Caco-2 (cell line): ENCODE results near the gene DNAJB13. TPM values are rescaled to one million over a fixed set of nuclear protein-coding genes. Genes with fewer than 3 reads are reported as not detected.
A peak's percentile ranks its signal among the peaks of the same experiment; 100 is the strongest.

Experiments
- BruUV-seq: library from RNA; stranded (reverse); fragments of 400-500 nt; replicated peaks from 2 replicates; lab custom pipeline; 2021; lab: Mats Ljungman, UMichigan
- CTCF ChIA-PET: fragments of 300-600 bp; sonication (Branson Sonifier 250); formaldehyde crosslinking; loops from one replicate; lab custom pipeline; 2022; ENCODE audit warnings: antibody characterized with exemption; lab: Charles Lee
- POLR2A ChIA-PET: fragments of 300-600 bp; sonication (Branson Sonifier 250); formaldehyde crosslinking; loops from one replicate; lab custom pipeline; 2022; ENCODE audit warnings: antibody characterized with exemption; lab: Charles Lee
- DNase-seq, 2 experiments: peaks; one replicate each; pipeline versions ENCODE4 v3.0.0 to v3.0.0-alpha.2; 2020 to 2022
- H3K27me3 ChIP-seq: replicated peaks from 2 replicates; pipeline ENCODE4 v1.6.0; 2011; ENCODE audit warnings: low read length; ENCODE audit not compliant: control insufficient read depth, insufficient read depth
- H3K36me3 ChIP-seq: 2 replicates; pipeline ENCODE4 v1.5.1; 2011; ENCODE audit warnings: low read length; ENCODE audit not compliant: control insufficient read depth, insufficient read depth
- H3K4me1 ChIP-seq: fragments of 250-450 bp; sonication (Bioruptor Pico); 2 replicates; pipeline ENCODE4 v1.5.1; 2020; ENCODE audit warnings: mild to moderate bottlenecking
- H3K4me3 ChIP-seq: 2 replicates; pipeline ENCODE4 v1.5.1; 2011; ENCODE audit warnings: low read depth, mild to moderate bottlenecking, control low read depth, low read length
- H3K9me3 ChIP-seq: fragments of 250-450 bp; sonication (Bioruptor Pico); 2 replicates; pipeline ENCODE4 v1.5.1; 2020; ENCODE audit warnings: mild to moderate bottlenecking, moderate library complexity
- H3K27ac Mint-ChIP-seq: one replicate; pipeline ENCODE4 v1.8.0; 2022; ENCODE audit warnings: mixed read lengths; ENCODE audit not compliant: unreplicated experiment
- H3K27me3 Mint-ChIP-seq: one replicate; pipeline ENCODE4 v1.8.0; 2022; ENCODE audit warnings: mixed read lengths; ENCODE audit not compliant: insufficient read depth, unreplicated experiment
- H3K36me3 Mint-ChIP-seq: one replicate; pipeline ENCODE4 v1.8.0; 2022; ENCODE audit warnings: mild to moderate bottlenecking, mixed read lengths; ENCODE audit not compliant: insufficient read depth, unreplicated experiment
- H3K4me1 Mint-ChIP-seq: one replicate; pipeline ENCODE4 v1.8.0; 2022; ENCODE audit warnings: low read depth, mixed read lengths; ENCODE audit not compliant: unreplicated experiment
- H3K4me3 Mint-ChIP-seq: one replicate; pipeline ENCODE4 v1.8.0; 2022; ENCODE audit warnings: mild to moderate bottlenecking, moderate library complexity, mixed read lengths; ENCODE audit not compliant: unreplicated experiment
- H3K9me3 Mint-ChIP-seq: one replicate; pipeline ENCODE4 v1.8.0; 2022; ENCODE audit warnings: mixed read lengths; ENCODE audit not compliant: unreplicated experiment
- intact Hi-C: fragments of 100-400 bp; cut with micrococcal nuclease; formaldehyde crosslinking; loops from one replicate; pipeline ENCODE4 v1.10.0; 2022; ENCODE audit not compliant: unreplicated experiment
- total RNA-seq: library from RNA; stranded (reverse); gene quantifications from 2 replicates; pipeline ENCODE4 v1.2.3, GENCODE V29; 2022
- TF ChIP-seq, protein P1 (sequence below), 2 experiments: fragments of 200-600 bp in 1 of 2; IDR thresholded peaks; 1 replicate in 1 of 2; 2 replicates in 1 of 2; pipeline versions ENCODE4 v1.5.1 to v1.8.0; 2011 to 2022; ENCODE audit warnings: antibody characterized with exemption in 1 of 2, control low read depth in 1 of 2, inconsistent platforms in 1 of 2, low read depth in 1 of 2, low read length in 1 of 2, mild to moderate bottlenecking in 1 of 2, moderate library complexity in 1 of 2; ENCODE audit not compliant: insufficient read depth in 1 of 2, severe bottlenecking in 1 of 2, unreplicated experiment in 1 of 2

Gene DNAJB13
- total RNA-seq, 1 experiment from 2014 or later: 0.52 TPM

- H3K4me3 ChIP-seq: no peak overlapping the region
- H3K27me3 ChIP-seq: no peaks in the 10 kb centered on the region
- intact Hi-C loops: no loop called here
- Mint-ChIP-seq H3K27ac (no peak overlapping the region), H3K27me3 (no peaks in the 10 kb centered on the region), H3K9me3 (no peaks in the 10 kb centered on the region), H3K4me3 (no peak overlapping the region), H3K36me3 (peaks cover 38% of the 10 kb centered on the region), H3K4me1 (no peaks in the 10 kb centered on the region)
- BruUV-seq: no TSS peak
- no peaks in the 10 kb centered on the region for H3K4me1 ChIP-seq
- no peaks in the 10 kb centered on the region for H3K9me3 ChIP-seq
- ChIA-PET CTCF (no interaction called here), POLR2A (interaction anchor here (0.6 to 0.7 kb wide), 2 partner anchors 9 to 19 kb away, joined by 3 read pairs; no protein-coding TSS in a partner anchor)
- DNase-seq: peak in 1 of 2 experiments; percentile 25
- TF ChIP-seq, protein P1, sequence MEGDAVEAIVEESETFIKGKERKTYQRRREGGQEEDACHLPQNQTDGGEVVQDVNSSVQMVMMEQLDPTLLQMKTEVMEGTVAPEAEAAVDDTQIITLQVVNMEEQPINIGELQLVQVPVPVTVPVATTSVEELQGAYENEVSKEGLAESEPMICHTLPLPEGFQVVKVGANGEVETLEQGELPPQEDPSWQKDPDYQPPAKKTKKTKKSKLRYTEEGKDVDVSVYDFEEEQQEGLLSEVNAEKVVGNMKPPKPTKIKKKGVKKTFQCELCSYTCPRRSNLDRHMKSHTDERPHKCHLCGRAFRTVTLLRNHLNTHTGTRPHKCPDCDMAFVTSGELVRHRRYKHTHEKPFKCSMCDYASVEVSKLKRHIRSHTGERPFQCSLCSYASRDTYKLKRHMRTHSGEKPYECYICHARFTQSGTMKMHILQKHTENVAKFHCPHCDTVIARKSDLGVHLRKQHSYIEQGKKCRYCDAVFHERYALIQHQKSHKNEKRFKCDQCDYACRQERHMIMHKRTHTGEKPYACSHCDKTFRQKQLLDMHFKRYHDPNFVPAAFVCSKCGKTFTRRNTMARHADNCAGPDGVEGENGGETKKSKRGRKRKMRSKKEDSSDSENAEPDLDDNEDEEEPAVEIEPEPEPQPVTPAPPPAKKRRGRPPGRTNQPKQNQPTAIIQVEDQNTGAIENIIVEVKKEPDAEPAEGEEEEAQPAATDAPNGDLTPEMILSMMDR (IDR thresholded peaks at IDR 0.05; ENCODE audit: insufficient read depth in 1 of 2, low read depth in 1 of 2, low read length in 1 of 2, severe bottlenecking in 1 of 2, unreplicated experiment in 1 of 2): no peak
- H3K36me3 ChIP-seq: peaks cover 13% of the 10 kb centered on the region
Observed at GRCh38 chr11:73974604-73975478, 24.0 kb downstream of the DNAJB13 start.

GRCh38 chr11:73975479-73975757 is 24.6 kb downstream of the DNAJB13 start:
- POLR2A ChIA-PET: no interaction called here
- Mint-ChIP-seq H3K27ac (no peak overlapping the region), H3K4me3 (no peak overlapping the region), H3K27me3 (no peaks in the 10 kb centered on the region), H3K4me1 (no peaks in the 10 kb centered on the region), H3K36me3 (peaks cover 43% of the 10 kb centered on the region), H3K9me3 (no peaks in the 10 kb centered on the region)
- Histone ChIP-seq H3K36me3 (peaks cover 18% of the 10 kb centered on the region), H3K27me3 (no peaks in the 10 kb centered on the region), H3K9me3 (no peaks in the 10 kb centered on the region), H3K4me1 (no peaks in the 10 kb centered on the region), H3K4me3 (no peak overlapping the region)
- TF ChIP-seq, protein P1 (IDR thresholded peaks at IDR 0.05; ENCODE audit: insufficient read depth in 1 of 2, low read depth in 1 of 2, low read length in 1 of 2, severe bottlenecking in 1 of 2, unreplicated experiment in 1 of 2): no peak
- no TSS peak for BruUV-seq
- DNase-seq: peak in 1 of 2 experiments; percentile 30
- CTCF ChIA-PET: no interaction called here
- intact Hi-C loops: no loop called here

GRCh38 chr11:73976451-73977151 is 25.8 kb downstream of the DNAJB13 start:
- Histone ChIP-seq H3K9me3 (no peaks in the 10 kb centered on the region), H3K27me3 (no peaks in the 10 kb centered on the region), H3K36me3 (peaks cover 22% of the 10 kb centered on the region), H3K4me3 (no peak overlapping the region), H3K4me1 (peaks cover 6% of the 10 kb centered on the region)
- TF ChIP-seq, protein P1 (IDR thresholded peaks at IDR 0.05; ENCODE audit: insufficient read depth in 1 of 2, low read depth in 1 of 2, low read length in 1 of 2, severe bottlenecking in 1 of 2, unreplicated experiment in 1 of 2): no peak
- Mint-ChIP-seq H3K27me3 (no peaks in the 10 kb centered on the region), H3K27ac (no peak overlapping the region), H3K4me1 (no peaks in the 10 kb centered on the region), H3K9me3 (no peaks in the 10 kb centered on the region), H3K36me3 (peaks cover 43% of the 10 kb centered on the region), H3K4me3 (no peak overlapping the region)
- DNase-seq: peak in 1 of 2 experiments; percentile 26
- POLR2A ChIA-PET: interaction anchor here (0.5 kb wide), 1 partner anchor 38 kb away, joined by 6 read pairs; no protein-coding TSS in a partner anchor
- intact Hi-C loops: no loop called here
- CTCF ChIA-PET: no interaction called here
- no TSS peak for BruUV-seq
